Measurements from ENCODE around the gene OSBPL8. TPM values are rescaled to one million over a fixed set of nuclear protein-coding genes. Genes with fewer than 3 reads are reported as not detected.

Gene OSBPL8
- total RNA-seq, 1 donor from 2014 or later, result 119 TPM

GRCh38 chr12:76449016-76449415, 110.6 kb downstream of the OSBPL8 start:
- Mint-ChIP-seq H3K36me3 (ENCODE audit: low read depth, unreplicated experiment) (peaks cover 7% of the 10 kb centered on the region), H3K9me3 (ENCODE audit: unreplicated experiment) (no peaks in the 10 kb centered on the region), H3K4me3 (ENCODE audit: unreplicated experiment) (no peak overlapping the region), H3K4me1 (ENCODE audit: low read depth, unreplicated experiment) (peaks cover 29% of the 10 kb centered on the region), H3K27ac (ENCODE audit: unreplicated experiment) (peak overlapping the region; percentile 69), H3K27me3 (ENCODE audit: low read depth, unreplicated experiment) (no peaks in the 10 kb centered on the region)
- no peak overlapping the region for H3K4me3 ChIP-seq (ENCODE audit: insufficient read depth, low read depth, low read length)
- H3K79me2 ChIP-seq (ENCODE audit: insufficient read depth, low read length), result peaks cover 41% of the 10 kb centered on the region
- no peak overlapping the region for H2AFZ ChIP-seq (ENCODE audit: low read depth, low read length)
- no peaks in the 10 kb centered on the region for H3K36me3 ChIP-seq (ENCODE audit: insufficient read depth, low read length)
- H3K4me1 ChIP-seq (ENCODE audit: insufficient read depth, low read length), result peaks cover 12% of the 10 kb centered on the region
- no peak overlapping the region for H3K9ac ChIP-seq (ENCODE audit: low read length)
- DNase-seq (ENCODE audit: low read depth) (no peak), FAIRE-seq (no peak)
- no peaks in the 10 kb centered on the region for H3K27me3 ChIP-seq (ENCODE audit: insufficient read depth, low read length)
- H3K9me3 ChIP-seq (ENCODE audit: insufficient read depth, low read depth, low read length), result no peaks in the 10 kb centered on the region
- TF ChIP-seq CTCF (IDR thresholded peaks at IDR 0.05; ENCODE audit: insufficient read depth, low read depth, low read length) (no peak), EZH2 (IDR thresholded peaks at IDR 0.05; ENCODE audit: insufficient read depth, low read length) (no peak)
- H4K20me1 ChIP-seq (ENCODE audit: insufficient read depth, low read length), result peaks cover 5% of the 10 kb centered on the region
- no peak overlapping the region for H3K4me2 ChIP-seq (ENCODE audit: low read length)
- H3K27ac ChIP-seq (ENCODE audit: low read depth, low read length), result peak overlapping the region; percentile 49

- Mint-ChIP-seq H3K4me1 (ENCODE audit: low read depth, unreplicated experiment) (peaks cover 26% of the 10 kb centered on the region), H3K27ac (ENCODE audit: unreplicated experiment) (no peak overlapping the region)
- TF ChIP-seq CTCF (IDR thresholded peaks at IDR 0.05; ENCODE audit: insufficient read depth, low read depth, low read length) (no peak), EZH2 (IDR thresholded peaks at IDR 0.05; ENCODE audit: insufficient read depth, low read length) (no peak)
Measured at GRCh38 chr12:76446090-76446489, 113.5 kb downstream of the OSBPL8 start.

GRCh38 chr12:76445462-76445861, 114.1 kb downstream of the OSBPL8 start:
- Histone ChIP-seq H3K4me1 (ENCODE audit: insufficient read depth, low read length) (peaks cover 9% of the 10 kb centered on the region), H3K79me2 (ENCODE audit: insufficient read depth, low read length) (peaks cover 50% of the 10 kb centered on the region), H3K9ac (ENCODE audit: low read length) (no peak overlapping the region), H3K4me3 (ENCODE audit: insufficient read depth, low read depth, low read length) (no peak overlapping the region), H3K4me2 (ENCODE audit: low read length) (no peak overlapping the region), H2AFZ (ENCODE audit: low read depth, low read length) (no peak overlapping the region), H3K9me3 (ENCODE audit: insufficient read depth, low read depth, low read length) (no peaks in the 10 kb centered on the region), H3K36me3 (ENCODE audit: insufficient read depth, low read length) (no peaks in the 10 kb centered on the region), H3K27me3 (ENCODE audit: insufficient read depth, low read length) (no peaks in the 10 kb centered on the region), H3K27ac (ENCODE audit: low read depth, low read length) (no peak overlapping the region), H4K20me1 (ENCODE audit: insufficient read depth, low read length) (peaks cover 9% of the 10 kb centered on the region)
- H3K36me3 Mint-ChIP-seq (ENCODE audit: low read depth, unreplicated experiment), result peaks cover 4% of the 10 kb centered on the region
- FAIRE-seq (peak; percentile 60), DNase-seq (ENCODE audit: low read depth) (no peak)
- H3K4me1 Mint-ChIP-seq (ENCODE audit: low read depth, unreplicated experiment), result peaks cover 21% of the 10 kb centered on the region
- no peaks in the 10 kb centered on the region for H3K27me3 Mint-ChIP-seq (ENCODE audit: low read depth, unreplicated experiment)
- H3K27ac Mint-ChIP-seq (ENCODE audit: unreplicated experiment), result no peak overlapping the region
- TF ChIP-seq CTCF (IDR thresholded peaks at IDR 0.05; ENCODE audit: insufficient read depth, low read depth, low read length) (no peak), EZH2 (IDR thresholded peaks at IDR 0.05; ENCODE audit: insufficient read depth, low read length) (no peak)
- no peaks in the 10 kb centered on the region for H3K9me3 Mint-ChIP-seq (ENCODE audit: unreplicated experiment)
- H3K4me3 Mint-ChIP-seq (ENCODE audit: unreplicated experiment), result no peak overlapping the region

More at GRCh38 chr12:76446090-76446489, 113.5 kb downstream of the OSBPL8 start:
- Histone ChIP-seq H3K79me2 (ENCODE audit: insufficient read depth, low read length) (peaks cover 45% of the 10 kb centered on the region), H4K20me1 (ENCODE audit: insufficient read depth, low read length) (peaks cover 9% of the 10 kb centered on the region), H3K9me3 (ENCODE audit: insufficient read depth, low read depth, low read length) (no peaks in the 10 kb centered on the region), H3K4me3 (ENCODE audit: insufficient read depth, low read depth, low read length) (no peak overlapping the region), H3K36me3 (ENCODE audit: insufficient read depth, low read length) (no peaks in the 10 kb centered on the region), H3K27ac (ENCODE audit: low read depth, low read length) (no peak overlapping the region), H3K27me3 (ENCODE audit: insufficient read depth, low read length) (no peaks in the 10 kb centered on the region), H3K4me1 (ENCODE audit: insufficient read depth, low read length) (peaks cover 11% of the 10 kb centered on the region), H2AFZ (ENCODE audit: low read depth, low read length) (no peak overlapping the region), H3K9ac (ENCODE audit: low read length) (no peak overlapping the region), H3K4me2 (ENCODE audit: low read length) (no peak overlapping the region)
- Mint-ChIP-seq H3K36me3 (ENCODE audit: low read depth, unreplicated experiment) (peaks cover 4% of the 10 kb centered on the region), H3K9me3 (ENCODE audit: unreplicated experiment) (no peaks in the 10 kb centered on the region), H3K4me3 (ENCODE audit: unreplicated experiment) (no peak overlapping the region), H3K27me3 (ENCODE audit: low read depth, unreplicated experiment) (no peaks in the 10 kb centered on the region)
- no peak for DNase-seq (ENCODE audit: low read depth)
- no peak for FAIRE-seq

Measured in astrocyte (in vitro differentiated cells and primary cell).